ENCODE measurements around the gene HSD17B4. TPM values are rescaled to one million over a fixed set of nuclear protein-coding genes. Genes with fewer than 3 reads are reported as not detected.

The HSD17B4 gene
- total and polyA plus RNA-seq, 2 of the 13 experiments (the other 11 are each of a cell fraction or from before 2014, with no cell fraction given), result 178 to 399 TPM

GRCh38 chr5:119439140-119439631 is 13.1 kb upstream of the HSD17B4 start (continued):
- no peak for TF ChIP-seq FOSL1 (CRISPR knock-in tag; IDR thresholded peaks at IDR 0.05; ENCODE audit: borderline replicate concordance)
- TF ChIP-seq E2F1 (CRISPR knock-in tag; IDR thresholded peaks at IDR 0.05), result no peak
- TF ChIP-seq POLR2AphosphoS2 (IDR thresholded peaks at IDR 0.05; ENCODE audit: low read depth, low read length), result no peak
- no peak for TF ChIP-seq REST (IDR thresholded peaks at IDR 0.05; ENCODE audit: borderline replicate concordance in 1 of 2, low read depth in 1 of 2, low read length in 2 of 2)
- no peak for TF ChIP-seq POLR2G (IDR thresholded peaks at IDR 0.05; ENCODE audit: low read depth, low read length)
- no peak for TF ChIP-seq ZNF280D (CRISPR knock-in tag; IDR thresholded peaks at IDR 0.05)
- TF ChIP-seq ZFP37 (CRISPR knock-in tag; IDR thresholded peaks at IDR 0.05; ENCODE audit: borderline replicate concordance), result no peak
- TF ChIP-seq GMEB1 (CRISPR knock-in tag; IDR thresholded peaks at IDR 0.05; ENCODE audit: borderline replicate concordance), result no peak
- TF ChIP-seq STAG1 (CRISPR knock-in tag; IDR thresholded peaks at IDR 0.05), result no peak; the same call in 1 of the 2 replicates
- no peak for TF ChIP-seq ZNF691 (CRISPR knock-in tag; IDR thresholded peaks at IDR 0.05; ENCODE audit: borderline replicate concordance, low read depth)
- no peak for TF ChIP-seq PHF8 (CRISPR knock-in tag; IDR thresholded peaks at IDR 0.05)
- no peak for TF ChIP-seq USF2 (IDR thresholded peaks at IDR 0.05; ENCODE audit: low read depth, low read length)
- TF ChIP-seq USF2 (CRISPR knock-in tag; IDR thresholded peaks at IDR 0.05; ENCODE audit: borderline replicate concordance), result no peak
- no peak for TF ChIP-seq ZC3H13 (CRISPR knock-in tag; IDR thresholded peaks at IDR 0.05)
